Forelimb muscle (tissue), 1 donor: ENCODE measurements around the gene MRPL55. TPM values are rescaled to one million over a fixed set of nuclear protein-coding genes. Genes with fewer than 3 reads are reported as not detected.

Source experiments
- DNase-seq: peaks from one replicate; pipeline ENCODE4 v3.0.0-alpha.2; 2013; ENCODE audit warnings: low read depth
- polyA plus RNA-seq: library from polyadenylated mRNA; unstranded; fragments of 120-200 nt; gene quantifications from one replicate; pipeline ENCODE4 v1.2.1, GENCODE V29; 2013; ENCODE audit not compliant: insufficient read length

MRPL55 gene
- polyA plus RNA-seq, 1 donor, result 28.1 TPM

GRCh38 chr1:228101994-228102790, 6.9 kb downstream of the MRPL55 start:
- DNase-seq, result no peak

GRCh38 chr1:228101614-228101993, 7.5 kb downstream of the MRPL55 start:
- no peak for DNase-seq

DNA sequence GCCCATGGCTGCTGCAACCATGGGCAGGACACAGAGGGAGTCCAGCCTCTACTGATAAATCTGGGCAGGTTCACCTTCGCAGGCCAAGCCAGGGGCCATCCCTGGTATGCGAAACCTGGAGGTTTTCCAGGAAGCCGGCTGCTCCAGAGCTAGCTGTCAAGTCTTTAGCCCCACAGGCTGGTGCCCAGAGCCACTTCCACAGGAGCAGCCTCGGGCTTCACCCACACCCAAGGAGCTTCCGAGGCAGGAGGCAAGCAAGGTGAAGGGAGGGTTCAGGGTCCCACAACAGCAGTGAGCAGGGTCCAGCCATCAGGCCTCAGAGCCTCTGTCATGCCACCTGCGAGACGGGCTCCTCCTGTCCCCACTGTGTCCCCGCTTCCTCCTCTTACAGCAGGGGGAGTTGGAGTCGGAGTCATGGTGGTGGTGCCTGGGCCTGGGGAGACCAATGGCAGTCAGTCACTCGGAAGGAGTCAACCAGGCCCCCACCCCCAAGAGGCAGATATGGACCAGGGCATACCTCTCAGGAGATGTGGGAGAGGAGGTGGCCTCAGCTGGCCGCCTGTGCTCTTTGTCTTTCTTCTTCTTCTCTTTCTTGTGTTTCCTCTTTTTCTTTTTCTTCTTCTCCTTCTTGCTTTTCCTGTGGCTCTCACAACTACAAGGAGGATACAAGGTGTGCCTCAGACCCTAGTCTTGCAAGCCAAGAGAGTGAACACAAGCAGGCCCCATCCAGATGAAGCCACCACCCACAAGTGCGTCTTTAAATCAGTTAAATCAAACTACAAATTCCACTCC, 8.1 kb downstream of the MRPL55 start:
- DNase-seq, result no peak

DNA sequence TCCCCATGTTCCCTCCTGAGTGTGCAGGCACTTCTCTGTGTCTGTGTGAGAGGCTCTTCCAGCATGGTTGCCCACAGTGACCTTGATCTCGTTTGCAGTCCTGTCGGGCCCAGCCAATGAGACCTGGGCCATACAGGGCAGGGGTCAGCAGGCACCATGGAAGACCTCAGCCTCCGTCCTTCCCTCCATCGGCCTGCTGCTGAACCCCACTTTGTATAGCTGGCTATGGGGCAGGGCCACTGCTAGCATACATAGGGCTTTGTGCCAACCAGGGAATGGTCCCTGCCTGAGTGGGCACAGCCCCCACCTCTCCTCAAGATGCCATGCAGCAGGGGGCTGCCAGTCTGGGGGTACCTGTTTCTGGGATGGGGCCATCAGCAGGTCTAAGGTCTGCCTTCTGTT, 9.8 kb downstream of the MRPL55 start:
- no peak for DNase-seq

- DNase-seq, result no peak
These were observed 10.7 kb downstream of the MRPL55 start for GRCh38 chr1:228098323-228098931.

- no peak for DNase-seq
These were observed 11.6 kb downstream of the MRPL55 start for GRCh38 chr1:228097333-228098081.

DNA sequence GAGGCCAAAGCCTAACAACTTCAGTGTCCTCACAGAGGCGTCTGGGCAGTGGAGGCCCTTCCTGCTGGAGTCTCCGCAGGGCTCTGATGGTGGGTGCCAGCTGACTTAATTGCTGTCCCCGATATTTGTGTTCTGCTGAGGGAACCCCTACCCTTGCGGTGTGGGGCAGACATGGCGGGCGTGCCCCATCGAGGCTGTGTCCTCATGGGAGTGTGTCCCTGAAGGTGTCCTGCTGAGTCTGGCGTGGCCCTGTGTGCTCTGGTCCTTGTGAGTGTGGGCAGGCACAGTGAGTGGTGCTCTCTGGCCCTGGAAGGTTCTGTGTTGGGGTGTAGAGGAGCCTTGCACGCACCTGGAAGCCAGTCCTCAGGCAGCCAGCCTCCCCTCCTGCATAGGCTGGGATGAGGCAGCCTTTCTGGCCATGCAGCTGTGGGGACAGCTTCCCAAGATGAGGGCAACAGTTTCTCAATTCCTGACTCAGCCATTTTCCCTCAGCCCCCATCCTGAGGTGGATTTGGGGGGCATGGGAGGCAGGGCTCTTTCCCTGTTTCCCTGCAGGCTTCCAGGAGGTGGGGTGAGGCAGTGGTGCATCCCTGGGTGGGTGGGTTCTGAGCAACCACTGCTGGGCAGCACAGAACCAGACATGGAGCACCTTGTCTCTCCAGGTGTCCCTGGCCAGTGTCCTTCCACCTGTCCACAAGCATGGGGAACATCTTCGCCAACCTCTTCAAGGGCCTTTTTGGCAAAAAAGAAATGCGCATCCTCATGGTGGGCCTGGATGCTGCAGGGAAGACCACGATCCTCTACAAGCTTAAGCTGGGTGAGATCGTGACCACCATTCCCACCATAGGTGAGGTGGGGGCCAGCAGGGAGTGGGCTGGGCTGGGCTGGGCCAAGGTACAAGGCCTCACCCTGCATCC, 12.4 kb downstream of the MRPL55 start:
- DNase-seq, result no peak

GRCh38 chr1:228095938-228096337, 13.2 kb downstream of the MRPL55 start:
- DNase-seq, result no peak

GRCh38 chr1:228095161-228095560, 13.9 kb downstream of the MRPL55 start:
- no peak for DNase-seq

- no peak for DNase-seq
These were observed 14.6 kb downstream of the MRPL55 start for GRCh38 chr1:228094432-228095016.

GRCh38 chr1:228093050-228093906, 15.8 kb downstream of the MRPL55 start:
- DNase-seq, result no peak

GRCh38 chr1:228092342-228093049, 16.6 kb downstream of the MRPL55 start:
- no peak for DNase-seq

GRCh38 chr1:228091084-228091483, 18.0 kb downstream of the MRPL55 start:
- no peak for DNase-seq

GRCh38 chr1:228090613-228091081, 18.5 kb downstream of the MRPL55 start:
- DNase-seq, result no peak

DNA sequence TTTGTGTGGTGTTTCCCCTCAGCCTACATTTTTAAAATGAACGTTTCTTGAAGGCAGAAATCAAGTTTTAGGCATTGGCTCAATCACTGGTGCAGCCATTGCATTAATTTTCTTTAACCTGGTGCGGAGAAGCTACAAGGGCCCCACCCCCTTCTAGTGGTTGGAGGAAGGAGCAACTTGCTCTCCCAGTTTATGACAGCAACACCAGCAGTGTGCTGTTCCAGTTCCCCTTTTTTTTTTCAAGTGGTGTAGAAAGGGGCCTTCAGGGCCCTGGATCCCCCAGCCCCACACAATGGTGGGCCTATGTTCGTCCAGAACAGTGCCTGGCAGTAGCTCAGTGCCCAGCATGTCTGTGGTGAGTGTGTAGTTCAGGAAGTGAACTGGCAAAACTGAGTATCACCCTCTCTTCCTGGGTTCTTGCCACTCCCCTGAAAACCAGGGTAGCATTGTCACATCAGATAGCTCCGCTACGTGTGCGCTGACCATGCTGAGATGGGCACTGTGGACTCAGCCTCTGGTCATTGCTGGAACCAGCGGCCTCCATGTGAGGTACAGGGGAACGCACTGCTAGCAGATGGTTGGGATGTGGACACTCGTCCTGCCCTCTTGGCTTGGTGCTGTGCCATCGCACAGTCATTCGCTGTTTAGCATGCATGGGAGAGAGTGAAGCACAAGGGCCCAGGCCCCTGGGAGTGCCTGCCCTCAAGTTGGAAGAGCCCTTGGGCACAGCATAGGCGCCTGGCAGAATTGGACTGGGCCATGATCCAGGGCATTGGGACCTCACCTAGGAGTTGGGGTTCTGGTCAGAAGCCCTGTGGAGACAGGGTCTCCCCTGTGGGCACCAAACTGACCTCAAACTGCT, 19.3 kb downstream of the MRPL55 start:
- DNase-seq, result no peak

DNA sequence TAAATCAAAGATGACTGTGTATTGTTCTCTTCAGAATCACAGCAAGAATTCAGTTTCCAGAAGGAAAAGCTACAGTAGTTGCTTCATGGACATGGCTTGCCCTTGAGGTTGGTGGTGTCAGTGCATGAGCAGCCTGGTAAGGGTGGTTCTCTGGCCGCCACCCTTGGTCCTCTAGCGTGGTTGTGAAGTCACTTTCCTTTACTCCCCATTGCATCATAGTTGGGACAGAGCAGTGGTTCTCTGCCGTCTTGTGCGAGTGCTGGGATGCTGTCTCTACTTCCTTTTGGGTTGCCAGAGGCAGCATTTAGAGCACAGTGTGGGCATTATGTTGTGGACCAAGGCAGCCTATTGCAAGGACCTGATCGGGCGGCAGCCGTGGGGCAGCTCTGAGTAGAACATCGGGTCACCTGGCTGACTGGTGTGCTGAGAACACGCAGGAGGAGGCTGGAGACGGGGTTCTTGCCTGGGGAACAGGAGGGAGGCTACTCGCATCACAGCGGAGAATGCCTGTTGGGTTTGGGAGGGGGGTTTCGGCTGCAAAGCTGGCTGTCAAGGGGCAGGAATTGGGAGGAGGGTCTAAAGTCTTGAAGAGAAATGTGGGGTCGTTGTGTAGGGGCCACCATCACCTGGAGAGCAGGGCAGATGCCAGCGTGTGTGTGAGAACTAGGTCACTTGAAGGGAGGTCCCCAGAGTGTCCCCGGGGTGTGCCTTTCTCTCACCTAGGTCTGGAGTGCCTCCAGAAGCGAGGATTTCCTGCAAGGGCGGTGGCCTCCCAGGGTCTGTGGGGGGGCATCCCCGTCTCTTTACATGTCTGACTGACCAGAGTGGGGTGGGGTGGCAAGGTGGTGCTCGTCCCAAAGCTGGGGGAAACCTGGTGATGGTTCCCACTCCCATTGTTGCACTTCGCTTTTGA, 20.3 kb downstream of the MRPL55 start:
- DNase-seq, result no peak
